Epithelial cell of esophagus (primary cell): Measurements from ENCODE around the gene TLE3.

ENCODE experiments used
- DNase-seq: peaks from one replicate; pipeline ENCODE4 v3.0.0; 2010; ENCODE audit warnings: low read depth
- H3K4me3 ChIP-seq: 2 replicates; pipeline ENCODE4 v1.5.1; 2011; ENCODE audit warnings: mild to moderate bottlenecking, low read length, control low read depth
- TF ChIP-seq, protein P1 (sequence below): IDR thresholded peaks from 2 replicates; pipeline ENCODE4 v1.5.1; 2011; ENCODE audit warnings: low read depth, mild to moderate bottlenecking, low read length, control low read depth, inconsistent platforms; ENCODE audit not compliant: insufficient read depth; ENCODE audit errors: missing control alignments

Gene TLE3

DNA sequence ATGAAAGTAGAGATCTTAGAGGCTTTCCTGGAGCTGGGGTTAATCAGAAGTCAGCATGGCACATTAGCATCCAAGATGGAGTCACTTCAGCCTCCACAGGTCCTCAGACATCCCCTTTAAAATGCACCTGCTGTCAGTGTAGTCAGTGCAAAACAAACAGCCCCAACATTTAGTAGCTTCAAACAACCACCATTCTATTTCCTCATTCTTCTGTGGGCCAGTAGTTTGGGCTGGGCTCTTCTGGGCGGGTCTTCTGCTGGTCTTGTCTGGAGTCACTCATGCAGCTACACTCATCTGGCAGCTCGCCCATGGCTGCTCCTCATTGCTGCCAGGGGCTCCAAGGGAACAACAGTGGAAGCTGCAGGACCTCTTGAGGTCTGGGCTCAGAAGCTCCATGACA lies 99.9 kb downstream of the TLE3 start:
- TF ChIP-seq, protein P1, sequence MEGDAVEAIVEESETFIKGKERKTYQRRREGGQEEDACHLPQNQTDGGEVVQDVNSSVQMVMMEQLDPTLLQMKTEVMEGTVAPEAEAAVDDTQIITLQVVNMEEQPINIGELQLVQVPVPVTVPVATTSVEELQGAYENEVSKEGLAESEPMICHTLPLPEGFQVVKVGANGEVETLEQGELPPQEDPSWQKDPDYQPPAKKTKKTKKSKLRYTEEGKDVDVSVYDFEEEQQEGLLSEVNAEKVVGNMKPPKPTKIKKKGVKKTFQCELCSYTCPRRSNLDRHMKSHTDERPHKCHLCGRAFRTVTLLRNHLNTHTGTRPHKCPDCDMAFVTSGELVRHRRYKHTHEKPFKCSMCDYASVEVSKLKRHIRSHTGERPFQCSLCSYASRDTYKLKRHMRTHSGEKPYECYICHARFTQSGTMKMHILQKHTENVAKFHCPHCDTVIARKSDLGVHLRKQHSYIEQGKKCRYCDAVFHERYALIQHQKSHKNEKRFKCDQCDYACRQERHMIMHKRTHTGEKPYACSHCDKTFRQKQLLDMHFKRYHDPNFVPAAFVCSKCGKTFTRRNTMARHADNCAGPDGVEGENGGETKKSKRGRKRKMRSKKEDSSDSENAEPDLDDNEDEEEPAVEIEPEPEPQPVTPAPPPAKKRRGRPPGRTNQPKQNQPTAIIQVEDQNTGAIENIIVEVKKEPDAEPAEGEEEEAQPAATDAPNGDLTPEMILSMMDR = no peak
- DNase-seq = peak; percentile 75
- H3K4me3 ChIP-seq = no peak overlapping the region
